DOHH2 (cell line): Measurements from ENCODE around the gene IGSF10.

Experiments
- CTCF ChIP-seq: fragments of 200-600 bp; sonication (generic); IDR thresholded peaks from one replicate; pipeline ENCODE4 v1.5.1; 2014; ENCODE audit warnings: antibody characterized with exemption, mild to moderate bottlenecking, low read depth, low read length; ENCODE audit not compliant: poor library complexity, severe bottlenecking
- EZH2phosphoT487 ChIP-seq: fragments of 200-600 bp; sonication (generic); IDR thresholded peaks from 2 replicates; pipeline ENCODE4 v1.6.1; 2017; ENCODE audit warnings: borderline replicate concordance, mild to moderate bottlenecking, antibody characterized with exemption, low read length, moderate library complexity, mixed read lengths

GRCh38 chr3:151504606-151505005, 43.7 kb upstream of the IGSF10 start:
- TF ChIP-seq CTCF (no peak), EZH2phosphoT487 (no peak)
